HG03342 (cell line): ENCODE data around the gene CHRM1.

Experiments
- ATAC-seq: cut with Tn5 transposase; IDR thresholded peaks from one replicate; pipeline ENCODE4 v1.9.1; 2021; ENCODE audit warnings: mild to moderate bottlenecking, moderate library complexity; ENCODE audit not compliant: unreplicated experiment

CHRM1 gene

GRCh38 chr11:62926680-62927455, 5.7 kb upstream of the CHRM1 start:
- no peak for ATAC-seq

GRCh38 chr11:62925745-62926679, 4.8 kb upstream of the CHRM1 start:
- ATAC-seq: no peak

- ATAC-seq: no peak
Measured at GRCh38 chr11:62925308-62925707, 4.1 kb upstream of the CHRM1 start.

- ATAC-seq: no peak
Measured at GRCh38 chr11:62923601-62924411, 2.6 kb upstream of the CHRM1 start.

- ATAC-seq: no peak
Measured at GRCh38 chr11:62922653-62923431, 1.7 kb upstream of the CHRM1 start.

- no peak for ATAC-seq
Measured at GRCh38 chr11:62922189-62922589, 1.0 kb upstream of the CHRM1 start.

- no peak for ATAC-seq
Measured at GRCh38 chr11:62921573-62922188, 518 bp upstream of the CHRM1 start.

- no peak for ATAC-seq
Measured at GRCh38 chr11:62919898-62920640, 1.1 kb downstream of the CHRM1 start.

GRCh38 chr11:62919476-62919875, 1.7 kb downstream of the CHRM1 start:
- no peak for ATAC-seq

GRCh38 chr11:62918531-62918930, 2.6 kb downstream of the CHRM1 start:
- ATAC-seq: no peak

GRCh38 chr11:62917906-62918502, 3.2 kb downstream of the CHRM1 start:
- ATAC-seq: no peak

GRCh38 chr11:62914416-62914815, 6.7 kb downstream of the CHRM1 start:
- ATAC-seq: no peak

GRCh38 chr11:62912268-62912667, 8.9 kb downstream of the CHRM1 start:
- no peak for ATAC-seq

GRCh38 chr11:62911137-62912130, 9.7 kb downstream of the CHRM1 start:
- ATAC-seq: no peak

GRCh38 chr11:62910141-62910882, 10.9 kb downstream of the CHRM1 start:
- ATAC-seq: no peak

- no peak for ATAC-seq
Measured at GRCh38 chr11:62909107-62909894, 11.9 kb downstream of the CHRM1 start.
